NOMO-1 treated with dmso at 0.1 percent for 144 hours (cell line): Measurements from ENCODE around the gene RBCK1.
"Not testable (repeated sequence)": the region's sequence is repeated elsewhere in the genome, so short reads cannot be mapped to it uniquely, and the experiment has no call there.

Experiments used
- DNase-seq: peaks from one replicate; lab custom pipeline; 2025; ENCODE audit not compliant: unreplicated experiment; lab: John Stamatoyannopoulos, UW

RBCK1 gene

GRCh38 chr20:375265-375889 lies 32.7 kb upstream of the RBCK1 start:
- DNase-seq = no peak

GRCh38 chr20:376089-376488 lies 32.0 kb upstream of the RBCK1 start:
- no peak for DNase-seq

- no peak for DNase-seq
Observed at GRCh38 chr20:376750-377149, 31.3 kb upstream of the RBCK1 start.

GRCh38 chr20:377578-377977 lies 30.5 kb upstream of the RBCK1 start:
- DNase-seq = not testable (repeated sequence)

- no peak for DNase-seq
Observed at GRCh38 chr20:378961-379336, 29.1 kb upstream of the RBCK1 start.

- no peak for DNase-seq
Observed at GRCh38 chr20:380763-381580, 27.1 kb upstream of the RBCK1 start.

- DNase-seq = peak; percentile 63
Observed at GRCh38 chr20:381581-382290, 26.4 kb upstream of the RBCK1 start.

GRCh38 chr20:382291-383115 lies 25.6 kb upstream of the RBCK1 start:
- DNase-seq = no peak

GRCh38 chr20:383889-384288 lies 24.2 kb upstream of the RBCK1 start:
- DNase-seq = no peak

- no peak for DNase-seq
Observed at GRCh38 chr20:384723-385122, 23.4 kb upstream of the RBCK1 start.

- no peak for DNase-seq
Observed at GRCh38 chr20:385448-385847, 22.7 kb upstream of the RBCK1 start.

- not testable (repeated sequence) for DNase-seq
Observed at GRCh38 chr20:386634-387033, 21.5 kb upstream of the RBCK1 start.

GRCh38 chr20:387520-387919 lies 20.6 kb upstream of the RBCK1 start:
- DNase-seq = no peak

GRCh38 chr20:388034-388994 lies 19.8 kb upstream of the RBCK1 start:
- no peak for DNase-seq

- DNase-seq = no peak
Observed at GRCh38 chr20:389220-389619, 18.9 kb upstream of the RBCK1 start.

- no peak for DNase-seq
Observed at GRCh38 chr20:391041-391711, 16.9 kb upstream of the RBCK1 start.

- not testable (repeated sequence) for DNase-seq
Observed at GRCh38 chr20:393296-393695, 14.8 kb upstream of the RBCK1 start.

GRCh38 chr20:396252-396618 lies 11.9 kb upstream of the RBCK1 start:
- DNase-seq = no peak

- no peak for DNase-seq
Observed at GRCh38 chr20:396619-397431, 11.3 kb upstream of the RBCK1 start.
